ENCODE measurements around the gene MRPS34. TPM values are rescaled to one million over a fixed set of nuclear protein-coding genes. Genes with fewer than 3 reads are reported as not detected.
"Not testable (repeated sequence)": the region's sequence is repeated elsewhere in the genome, so short reads cannot be mapped to it uniquely, and the experiment has no call there.

The MRPS34 gene
- total and polyA plus RNA-seq, 2 experiments from 2014 or later = 116 to 155 TPM

DNA sequence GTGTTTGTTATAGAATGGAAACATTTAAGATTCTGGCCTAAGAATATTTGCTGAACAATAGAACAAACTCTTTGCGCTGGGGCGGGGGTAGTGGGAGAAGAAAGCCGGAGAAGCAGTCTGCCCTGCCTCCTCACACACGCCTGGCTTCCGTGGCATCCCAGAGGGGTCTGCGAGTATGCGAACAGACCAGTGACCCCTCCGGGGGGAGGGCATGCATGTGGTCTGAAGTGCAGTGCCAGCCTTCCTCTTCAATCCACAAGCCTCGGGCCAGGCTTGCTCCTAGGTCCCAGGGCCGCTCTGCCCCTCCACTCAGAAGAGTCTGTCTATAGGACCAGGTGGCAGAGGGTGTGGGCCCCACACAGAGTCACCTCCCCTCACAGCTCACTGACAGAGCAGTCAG is 34.7 kb upstream of the MRPS34 start:
- H3K4me1 ChIP-seq (ENCODE audit: insufficient read depth) = no peaks in the 10 kb centered on the region
- no peak for DNase-seq (ENCODE audit: low spot score)
- WGBS (ENCODE audit: low lambda C conversion rate, missing lambda C conversion rate) = 90% methylated on average over 10 of the region's 10 CpGs
- no peak overlapping the region for H3K4me3 ChIP-seq
- H3K79me2 ChIP-seq = no peaks in the 10 kb centered on the region
- no peak overlapping the region for H2AFZ ChIP-seq
- H3K9me3 ChIP-seq (ENCODE audit: low read depth) = no peaks in the 10 kb centered on the region
- no peaks in the 10 kb centered on the region for H3K36me3 ChIP-seq (replicated peaks; ENCODE audit: insufficient read depth, low read depth)
- TF ChIP-seq EZH2 (IDR thresholded peaks at IDR 0.05; ENCODE audit: borderline replicate concordance) (no peak), EZH2phosphoT487 (IDR thresholded peaks at IDR 0.05; ENCODE audit: low read depth, severe bottlenecking, unreplicated experiment) (no peak)
- TF ChIP-seq, protein P1, sequence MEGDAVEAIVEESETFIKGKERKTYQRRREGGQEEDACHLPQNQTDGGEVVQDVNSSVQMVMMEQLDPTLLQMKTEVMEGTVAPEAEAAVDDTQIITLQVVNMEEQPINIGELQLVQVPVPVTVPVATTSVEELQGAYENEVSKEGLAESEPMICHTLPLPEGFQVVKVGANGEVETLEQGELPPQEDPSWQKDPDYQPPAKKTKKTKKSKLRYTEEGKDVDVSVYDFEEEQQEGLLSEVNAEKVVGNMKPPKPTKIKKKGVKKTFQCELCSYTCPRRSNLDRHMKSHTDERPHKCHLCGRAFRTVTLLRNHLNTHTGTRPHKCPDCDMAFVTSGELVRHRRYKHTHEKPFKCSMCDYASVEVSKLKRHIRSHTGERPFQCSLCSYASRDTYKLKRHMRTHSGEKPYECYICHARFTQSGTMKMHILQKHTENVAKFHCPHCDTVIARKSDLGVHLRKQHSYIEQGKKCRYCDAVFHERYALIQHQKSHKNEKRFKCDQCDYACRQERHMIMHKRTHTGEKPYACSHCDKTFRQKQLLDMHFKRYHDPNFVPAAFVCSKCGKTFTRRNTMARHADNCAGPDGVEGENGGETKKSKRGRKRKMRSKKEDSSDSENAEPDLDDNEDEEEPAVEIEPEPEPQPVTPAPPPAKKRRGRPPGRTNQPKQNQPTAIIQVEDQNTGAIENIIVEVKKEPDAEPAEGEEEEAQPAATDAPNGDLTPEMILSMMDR (IDR thresholded peaks at IDR 0.05; ENCODE audit: poor library complexity) = no peak
- H3K27me3 ChIP-seq = no peaks in the 10 kb centered on the region
- H4K20me1 ChIP-seq (ENCODE audit: insufficient read depth, poor library complexity, severe bottlenecking) = no peaks in the 10 kb centered on the region
- H3K9me2 ChIP-seq (replicated peaks; ENCODE audit: insufficient read depth) = no peaks in the 10 kb centered on the region
- no peak overlapping the region for H3K4me2 ChIP-seq
- H3K27ac ChIP-seq = no peak overlapping the region

DNA sequence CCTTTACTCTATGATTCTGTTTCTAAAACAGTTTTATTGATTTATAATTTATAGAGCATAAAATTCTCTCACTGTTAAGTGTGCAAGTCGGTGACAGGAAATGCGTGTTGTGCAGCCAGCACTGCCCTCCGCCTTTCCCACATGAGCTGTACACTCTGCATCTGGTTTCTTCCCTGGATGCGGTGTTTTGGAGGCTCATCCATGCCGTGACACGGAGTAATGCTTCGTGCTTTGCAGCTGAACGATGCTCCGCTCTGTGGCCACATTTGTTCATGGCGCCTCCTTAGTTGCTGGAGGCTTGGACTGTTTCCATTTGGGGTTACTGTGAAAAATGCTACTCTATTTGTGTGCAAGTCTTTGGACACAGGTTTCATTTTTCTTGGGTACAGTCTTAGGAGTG is 27.8 kb upstream of the MRPS34 start:
- Histone ChIP-seq H3K27me3 (no peaks in the 10 kb centered on the region), H3K79me2 (no peaks in the 10 kb centered on the region), H3K4me3 (no peak overlapping the region), H3K9me3 (ENCODE audit: low read depth) (no peaks in the 10 kb centered on the region), H3K36me3 (replicated peaks; ENCODE audit: insufficient read depth, low read depth) (no peaks in the 10 kb centered on the region), H3K9me2 (replicated peaks; ENCODE audit: insufficient read depth) (no peaks in the 10 kb centered on the region), H3K4me2 (no peak overlapping the region), H4K20me1 (ENCODE audit: insufficient read depth, poor library complexity, severe bottlenecking) (no peaks in the 10 kb centered on the region), H2AFZ (no peak overlapping the region), H3K27ac (no peak overlapping the region), H3K4me1 (ENCODE audit: insufficient read depth) (no peaks in the 10 kb centered on the region)
- no peak for DNase-seq (ENCODE audit: low spot score)
- no peak for TF ChIP-seq EZH2phosphoT487 (IDR thresholded peaks at IDR 0.05; ENCODE audit: low read depth, severe bottlenecking, unreplicated experiment)
- TF ChIP-seq, protein P1 (IDR thresholded peaks at IDR 0.05; ENCODE audit: poor library complexity) = no peak
- WGBS (ENCODE audit: low lambda C conversion rate, missing lambda C conversion rate) = 91% methylated on average over 10 of the region's 10 CpGs

DNA sequence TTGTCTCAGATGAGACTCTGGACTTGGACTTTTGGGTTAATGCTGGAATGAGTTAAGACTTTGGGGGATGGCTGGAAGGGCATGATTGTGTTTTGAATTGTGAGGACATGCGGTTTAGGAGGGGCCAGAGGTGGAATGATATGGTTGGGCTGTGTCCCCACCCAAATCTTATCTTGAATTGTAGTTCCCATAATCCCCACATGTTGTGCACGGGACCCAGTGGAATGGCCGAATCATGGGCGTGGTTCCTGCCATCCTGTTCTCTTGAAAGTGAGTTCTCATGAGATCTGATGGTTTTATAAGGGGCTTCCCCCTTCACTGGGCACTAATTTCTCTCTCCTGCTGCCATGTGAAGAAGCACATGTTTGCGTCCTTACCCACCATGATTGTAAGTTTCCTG is 26.3 kb upstream of the MRPS34 start:
- 77% methylated on average over 5 of the region's 5 CpGs for WGBS (ENCODE audit: low lambda C conversion rate, missing lambda C conversion rate)
- H4K20me1 ChIP-seq (ENCODE audit: insufficient read depth, poor library complexity, severe bottlenecking); H3K27me3 ChIP-seq; H3K9me2 ChIP-seq (replicated peaks; ENCODE audit: insufficient read depth); H3K27ac ChIP-seq; H3K4me2 ChIP-seq; H3K4me3 ChIP-seq; H2AFZ ChIP-seq; H3K36me3 ChIP-seq (replicated peaks; ENCODE audit: insufficient read depth, low read depth); DNase-seq (ENCODE audit: low spot score); H3K79me2 ChIP-seq; H3K4me1 ChIP-seq (ENCODE audit: insufficient read depth); H3K9me3 ChIP-seq (ENCODE audit: low read depth): not testable (repeated sequence)

DNA sequence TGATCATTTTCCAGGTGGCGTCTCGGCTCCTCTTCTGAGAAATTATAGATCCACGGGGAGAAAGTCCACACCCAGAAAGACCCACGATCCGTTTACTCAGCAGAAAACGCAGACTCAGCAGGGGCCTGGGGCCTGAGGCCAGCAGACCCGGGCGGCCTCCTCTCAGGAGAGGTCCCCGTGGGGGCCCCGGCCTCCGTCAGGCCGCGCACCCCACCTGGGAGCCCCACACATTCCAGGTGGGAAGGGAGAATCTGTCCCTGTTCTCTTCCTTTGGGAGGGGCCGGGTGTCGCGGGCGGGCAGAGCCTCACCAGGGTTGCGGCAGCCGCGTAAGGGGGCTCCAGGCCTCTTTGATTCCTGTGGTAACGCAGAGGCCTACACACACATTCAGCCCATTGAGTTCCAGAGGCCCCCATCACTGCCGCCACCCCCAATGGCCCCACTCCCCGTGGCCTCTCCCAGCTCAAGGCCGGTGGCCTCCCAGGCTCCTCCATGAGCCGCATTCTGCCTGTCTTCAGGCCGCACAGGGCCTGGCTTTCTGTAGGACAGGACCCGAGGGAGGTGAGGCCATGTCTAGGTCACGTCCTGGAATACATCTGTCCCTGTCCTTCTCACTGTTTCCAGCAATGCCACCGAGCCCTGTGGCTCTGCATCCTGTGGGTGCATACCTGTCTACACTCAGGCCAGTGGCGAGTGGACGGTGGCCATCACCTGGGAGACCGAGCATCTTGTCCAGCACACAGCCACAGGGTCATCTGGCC is 22.2 kb upstream of the MRPS34 start:
- peak; percentile 3 for DNase-seq (ENCODE audit: low spot score)
- Histone ChIP-seq H3K9me3 (ENCODE audit: low read depth) (no peaks in the 10 kb centered on the region), H3K27me3 (no peaks in the 10 kb centered on the region), H3K9me2 (replicated peaks; ENCODE audit: insufficient read depth) (no peaks in the 10 kb centered on the region), H3K27ac (peak overlapping the region; percentile 83), H3K4me2 (peak overlapping the region; percentile 30), H3K79me2 (no peaks in the 10 kb centered on the region), H4K20me1 (ENCODE audit: insufficient read depth, poor library complexity, severe bottlenecking) (no peaks in the 10 kb centered on the region), H3K36me3 (replicated peaks; ENCODE audit: insufficient read depth, low read depth) (no peaks in the 10 kb centered on the region), H3K4me1 (ENCODE audit: insufficient read depth) (peaks cover 14% of the 10 kb centered on the region), H2AFZ (no peak overlapping the region), H3K4me3 (no peak overlapping the region)
- WGBS (ENCODE audit: low lambda C conversion rate, missing lambda C conversion rate) = 88% methylated on average over 26 of the region's 32 CpGs
- TF ChIP-seq EZH2phosphoT487 (IDR thresholded peaks at IDR 0.05; ENCODE audit: low read depth, severe bottlenecking, unreplicated experiment) (no peak), EZH2 (IDR thresholded peaks at IDR 0.05; ENCODE audit: borderline replicate concordance) (no peak)
- TF ChIP-seq, protein P1 (IDR thresholded peaks at IDR 0.05; ENCODE audit: poor library complexity) = no peak

Measured in hepatocyte (in vitro differentiated cells).